Stimulated activated CD4-positive, alpha-beta T cell treated with anti-CD3 and anti-CD28 coated beads, Interleukin-1b, Interleukin-23, amount 100 ng/mL, for 48 hours (primary cell): Measurements from ENCODE around the gene HJV.
A peak's percentile ranks its signal among the peaks of the same experiment; 100 is the strongest.

Experiments
- DNase-seq: peaks from one replicate; pipeline ENCODE4 v3.0.0-alpha.2; 2020

The HJV gene

DNA sequence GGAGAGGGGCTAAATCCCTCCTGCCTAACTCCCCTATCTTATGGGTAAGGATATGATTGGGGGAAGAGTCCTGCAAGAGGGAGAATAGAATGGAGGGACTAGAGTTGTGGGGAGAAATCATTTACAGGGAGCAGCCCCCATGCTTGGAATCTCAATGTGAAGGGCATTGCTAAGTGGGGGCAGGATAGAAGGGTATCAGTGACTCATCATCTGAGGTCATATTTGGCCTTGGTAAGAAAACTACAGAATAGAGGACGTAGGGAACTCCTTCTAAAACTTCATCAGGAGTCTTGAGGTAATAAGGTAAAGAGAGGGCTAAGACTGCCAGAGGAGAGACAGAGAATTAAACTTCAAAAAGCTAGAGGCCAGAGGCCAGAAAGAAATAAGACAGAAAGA is 487 bp downstream of the HJV start:
- DNase-seq: no peak

- DNase-seq: no peak
Measured at GRCh38 chr1:146020058-146021049, 1.2 kb downstream of the HJV start.

DNA sequence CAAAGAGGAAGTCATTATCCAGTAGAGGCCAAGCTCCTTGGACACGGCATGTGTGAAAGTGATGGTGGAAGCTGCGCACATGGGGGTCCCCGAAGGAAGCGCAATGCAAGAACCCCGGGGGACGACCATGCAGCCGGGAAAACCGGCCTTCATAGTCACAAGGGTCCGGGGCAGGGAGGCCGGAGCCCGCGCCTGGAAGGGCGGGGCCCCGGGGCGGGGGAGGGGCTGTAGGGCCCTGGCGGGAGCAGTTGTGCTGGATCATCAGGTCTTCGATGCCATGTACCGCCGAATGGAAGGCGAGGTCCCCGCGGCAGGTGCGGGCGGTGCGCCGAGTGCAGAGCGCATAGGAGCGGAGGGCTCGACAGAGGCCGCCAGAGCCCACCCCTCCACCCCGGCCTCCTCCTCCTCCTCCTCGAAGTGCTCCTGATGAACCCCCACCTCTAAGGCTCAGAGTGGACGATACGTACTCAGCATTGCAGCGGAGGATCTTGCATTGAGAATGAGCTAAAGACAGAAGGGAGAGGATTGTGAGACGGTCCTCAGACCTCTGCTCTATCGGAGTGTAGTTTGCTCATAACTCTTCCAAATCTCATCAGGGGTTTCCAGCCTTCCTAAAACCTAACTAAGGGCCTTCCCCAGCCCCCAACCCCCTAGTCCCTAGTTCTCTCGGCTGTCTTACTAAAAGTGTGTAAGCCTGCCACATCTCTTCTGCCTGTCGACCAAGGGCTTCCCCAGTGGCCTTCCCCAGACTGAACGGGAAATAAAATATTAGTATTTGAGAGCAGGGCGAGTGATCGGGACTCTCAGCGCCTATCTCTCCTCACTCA is 2.1 kb downstream of the HJV start:
- no peak for DNase-seq

DNA sequence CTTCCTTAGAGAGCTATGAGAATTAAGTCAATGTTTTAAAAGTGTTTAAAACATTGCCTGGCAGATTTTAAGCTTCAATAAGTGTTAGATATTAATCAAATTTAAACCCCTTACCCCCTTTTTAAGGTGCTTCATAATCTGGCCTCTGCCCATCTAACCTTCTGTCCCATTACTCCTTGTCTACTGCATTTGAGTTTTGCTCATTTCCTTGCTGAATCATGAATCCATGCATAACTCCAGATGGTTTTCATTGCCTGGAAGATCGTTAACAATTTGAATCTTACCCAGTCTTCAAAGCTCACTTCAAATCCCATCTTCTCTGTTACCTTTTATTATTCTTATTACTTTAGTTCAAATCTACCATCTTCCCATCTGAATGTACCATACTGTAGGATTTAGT is 4.6 kb downstream of the HJV start:
- no peak for DNase-seq

DNA sequence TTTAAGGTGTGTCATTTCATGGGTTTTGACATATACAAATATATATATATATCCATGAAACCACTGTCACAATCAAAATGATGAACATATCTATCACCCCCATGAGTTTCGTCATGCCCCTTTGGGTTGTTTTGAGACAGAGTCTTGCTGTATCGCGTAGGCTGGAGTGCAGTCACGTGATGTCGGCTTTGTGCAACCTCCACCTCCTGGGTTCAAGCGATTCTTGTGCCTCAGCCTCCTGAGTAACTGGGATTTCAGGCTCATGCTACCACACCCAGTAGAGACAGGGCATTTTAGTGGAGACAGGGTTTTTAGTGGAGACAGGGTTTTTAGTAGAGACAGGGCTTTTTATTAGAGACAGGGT is 8.0 kb downstream of the HJV start:
- no peak for DNase-seq

DNA sequence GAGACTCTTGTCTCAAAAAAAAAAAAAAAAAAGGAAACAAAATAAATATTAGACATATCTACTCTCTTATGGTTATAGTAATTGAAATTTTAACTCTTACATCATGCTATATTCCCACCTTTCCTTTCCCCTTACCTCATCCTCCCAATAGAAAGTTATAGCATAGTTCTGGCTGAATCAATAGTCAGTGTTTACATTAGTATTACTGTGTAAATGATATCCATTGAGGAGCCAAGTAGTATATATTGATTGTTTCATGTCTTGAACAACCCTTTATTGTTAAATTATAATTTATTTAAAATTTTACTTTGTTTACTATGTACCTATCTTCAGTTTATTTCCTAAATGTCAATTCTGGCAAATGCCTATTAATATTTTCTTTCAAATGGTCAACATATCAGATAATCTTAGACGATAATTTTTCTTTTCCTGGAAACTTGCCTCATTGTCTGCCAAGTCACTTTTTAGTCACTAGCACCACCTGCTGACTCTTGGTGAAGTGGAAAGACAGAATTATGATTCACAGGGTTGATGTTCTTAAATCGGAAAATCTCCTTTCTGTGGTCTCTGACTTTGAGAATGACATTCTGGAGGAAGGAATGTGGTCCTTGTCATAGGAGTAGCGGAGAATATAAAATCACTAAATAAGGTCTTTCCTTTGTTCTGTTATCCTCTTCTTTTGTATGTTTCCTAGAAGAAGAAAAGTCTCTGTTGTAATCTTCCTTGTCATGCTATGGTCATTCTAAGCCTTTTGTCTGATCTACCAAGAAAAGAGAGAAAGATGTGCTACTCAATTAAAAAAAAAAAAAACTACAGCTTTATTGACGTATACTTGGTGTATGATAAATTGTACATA is 8.6 kb downstream of the HJV start:
- peak; percentile 17 for DNase-seq

GRCh38 chr1:146010126-146010738 is 11.3 kb downstream of the HJV start:
- no peak for DNase-seq

GRCh38 chr1:146007489-146008133 is 13.9 kb downstream of the HJV start:
- DNase-seq: no peak

DNA sequence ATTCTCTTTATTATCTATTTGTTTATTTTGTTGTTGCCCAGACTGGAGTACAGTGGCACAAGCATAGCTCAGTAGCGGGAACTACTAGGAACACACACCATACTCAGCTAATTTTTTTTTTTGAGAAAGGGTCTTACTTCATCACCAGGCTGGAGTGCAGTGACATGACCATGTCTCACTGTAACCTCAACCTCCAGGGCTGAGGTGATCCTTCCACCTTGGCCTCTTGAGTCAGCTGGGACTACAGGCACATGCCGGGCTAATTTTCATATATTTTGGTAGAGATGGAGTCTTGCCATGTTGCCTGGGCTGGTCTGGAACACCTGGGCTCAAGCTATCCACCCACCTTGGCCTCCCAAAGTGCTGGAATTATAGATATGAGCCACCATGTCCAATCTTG is 19.8 kb downstream of the HJV start:
- DNase-seq: no peak

DNA sequence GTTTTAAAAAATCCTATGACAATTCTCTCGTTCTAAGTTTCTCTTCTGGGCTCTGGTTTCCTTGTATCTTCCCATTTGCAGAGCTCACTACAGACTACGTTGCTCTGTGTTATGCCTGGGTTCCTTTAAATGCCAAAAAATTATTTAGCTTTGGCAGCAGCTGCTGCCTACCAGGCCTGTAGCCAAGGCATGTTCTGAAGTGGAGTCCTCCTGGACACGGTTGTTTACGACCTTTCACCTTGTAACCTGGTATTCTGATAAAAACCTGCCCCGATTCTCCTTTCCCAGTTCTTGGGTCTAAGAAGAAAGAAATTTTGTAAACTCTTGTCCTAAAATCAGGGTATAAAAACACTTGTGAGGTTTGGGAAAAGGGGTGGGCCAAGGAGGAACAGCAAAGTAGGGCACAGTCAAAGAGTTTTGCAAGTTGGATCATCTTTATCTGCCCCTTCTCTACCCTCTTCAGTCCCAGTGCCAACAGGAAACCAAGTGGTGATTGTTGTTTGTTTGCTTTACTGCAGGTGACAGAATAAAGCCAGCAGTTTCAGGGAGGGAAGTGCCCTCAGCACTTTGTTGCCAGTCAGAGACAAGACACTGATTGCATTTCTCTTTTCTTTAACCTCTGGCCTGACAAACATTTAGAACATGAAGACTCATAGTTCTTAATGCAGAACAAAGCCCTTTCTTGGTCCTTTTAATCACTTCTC is 22.1 kb downstream of the HJV start:
- DNase-seq: no peak

DNA sequence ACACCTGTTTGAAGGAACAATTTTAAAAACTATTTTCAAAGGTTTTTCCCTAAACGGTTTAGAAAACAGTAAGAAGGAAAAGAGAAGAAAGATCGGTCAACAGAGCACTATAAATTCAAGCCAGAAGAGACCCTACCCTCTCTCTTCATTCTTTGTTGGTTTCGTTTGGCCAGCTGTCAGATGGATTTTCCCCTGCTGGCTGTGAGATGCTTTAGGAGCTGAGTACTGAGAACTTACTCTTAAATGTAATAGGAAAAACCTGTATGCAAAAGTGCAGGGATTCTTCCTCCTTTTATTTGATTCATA is 23.9 kb downstream of the HJV start:
- DNase-seq: no peak

- peak; percentile 56 for DNase-seq
Measured at GRCh38 chr1:145997016-145997717, 24.4 kb downstream of the HJV start.

DNA sequence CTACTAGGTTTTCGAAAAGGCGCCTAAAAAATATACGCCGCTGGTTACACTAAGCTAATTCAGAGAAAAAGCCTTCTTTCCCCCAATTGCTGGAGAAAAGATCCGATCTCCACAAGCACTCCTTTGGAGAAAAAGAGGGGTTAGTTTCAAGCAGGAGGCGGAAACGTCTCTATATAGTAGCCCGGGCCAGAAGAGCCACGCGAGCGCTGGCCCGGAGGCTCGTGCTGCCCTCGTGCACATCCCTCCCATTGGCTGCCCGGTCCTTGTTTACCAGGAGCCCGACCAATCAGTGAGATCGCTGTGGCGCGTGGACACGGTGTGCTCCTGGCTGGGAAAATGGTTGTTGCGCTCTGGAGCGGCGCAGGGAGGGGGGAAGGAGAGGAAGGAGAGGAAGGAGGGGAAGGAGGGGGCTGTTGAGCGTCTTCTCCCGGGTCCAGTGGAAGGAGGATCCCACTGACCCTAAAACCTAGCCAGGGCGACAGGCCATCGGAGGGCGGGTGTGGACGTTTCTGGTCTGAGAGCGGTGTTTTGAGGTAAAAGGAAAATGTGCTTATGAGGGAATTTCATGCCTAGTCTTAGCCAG is 25.0 kb downstream of the HJV start, which contains the start of gene TXNIP:
TSS of gene TXNIP (minus strand) at position 147 of the 583 bp plus-strand sequence. CDS start 313 bp downstream, outside the sequence.
- peak; percentile 95 for DNase-seq

DNA sequence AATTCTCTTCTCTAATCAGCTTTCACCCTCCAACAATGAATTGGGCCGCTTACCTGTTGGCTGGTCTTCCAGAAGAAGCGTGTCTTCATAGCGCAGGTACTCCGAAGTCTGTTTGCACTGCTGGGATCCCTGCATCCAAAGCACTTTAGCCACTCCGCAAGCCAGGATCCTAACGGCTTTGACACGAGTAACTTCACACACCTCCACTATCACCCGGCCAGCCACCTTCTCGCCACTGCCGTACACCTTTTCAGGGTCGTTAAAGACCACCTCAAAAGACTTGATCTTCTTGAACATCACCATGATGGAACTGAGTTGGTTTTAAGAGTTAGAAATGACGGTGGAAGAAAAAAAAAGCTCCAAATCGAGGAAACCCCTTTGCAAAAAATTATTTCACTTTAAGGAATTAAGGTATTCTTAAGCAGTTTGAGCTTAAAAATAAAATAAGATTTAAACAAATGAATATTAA is 25.5 kb downstream of the HJV start:
- DNase-seq: no peak

DNA sequence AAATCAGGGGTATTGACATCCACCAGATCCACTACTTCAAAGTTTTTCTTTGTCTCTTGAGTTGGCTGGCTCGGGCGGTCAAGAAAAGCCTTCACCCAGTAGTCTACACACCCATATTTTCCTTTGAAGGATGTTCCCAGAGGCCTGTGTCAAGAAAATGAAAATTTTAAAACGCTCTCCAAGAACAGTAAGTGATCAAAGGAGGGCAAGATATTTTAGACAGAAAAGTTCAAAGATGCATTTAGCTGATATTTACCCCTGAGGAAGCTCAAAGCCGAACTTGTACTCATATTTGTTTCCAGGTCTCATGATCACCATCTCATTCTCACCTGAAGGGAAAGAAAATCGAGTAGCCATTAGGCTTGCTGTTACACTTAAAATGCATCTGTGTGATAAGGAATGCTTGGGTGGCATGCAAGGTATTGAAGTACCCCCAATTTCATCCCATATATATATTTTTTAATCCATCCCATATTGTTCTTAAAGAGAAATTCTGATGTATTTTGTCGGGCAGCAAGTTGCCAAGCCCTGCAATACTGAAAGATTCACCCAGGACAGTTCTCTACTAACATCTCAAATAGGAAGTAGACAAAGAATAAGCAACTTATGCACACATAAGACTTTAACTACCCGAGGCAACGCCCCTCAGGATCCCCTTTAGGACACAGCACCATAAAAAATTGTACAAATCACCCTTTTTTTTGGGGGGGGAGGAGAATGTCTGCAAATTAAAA is 26.2 kb downstream of the HJV start:
- DNase-seq: no peak

GRCh38 chr1:145994391-145995120 is 27.0 kb downstream of the HJV start:
- DNase-seq: peak; percentile 58

GRCh38 chr1:145993618-145994390 is 27.7 kb downstream of the HJV start:
- DNase-seq: no peak
